Transverse colon (tissue), 4 donors: Measurements from ENCODE around the gene MSI2.

ENCODE experiments used
- POLR2A ChIP-seq: fragments of 450-650 bp; IDR thresholded peaks from one replicate; pipeline ENCODE4 v1.6.1; 2016; ENCODE audit warnings: antibody characterized with exemption, mild to moderate bottlenecking, moderate library complexity
- POLR2AphosphoS5 ChIP-seq, 3 donors: sonication (generic); formaldehyde crosslinking; IDR thresholded peaks; one replicate each; pipeline ENCODE4 v1.6.1; 2016; ENCODE audit warnings: antibody characterized with exemption in 3 of 3
- TF ChIP-seq, protein P1 (sequence below), 5 experiments: fragments of 200-600 bp in 3 of 5; fragments of 450-650 bp in 2 of 5; sonication (generic) in 3 of 5; IDR thresholded peaks; 1 replicate in 2 of 5; 2 replicates in 3 of 5; pipeline ENCODE4 v1.5.1; 2016 to 2017; ENCODE audit warnings: antibody characterized with exemption in 5 of 5, inconsistent platforms in 3 of 5, mild to moderate bottlenecking in 2 of 5, moderate library complexity in 1 of 5

DNA sequence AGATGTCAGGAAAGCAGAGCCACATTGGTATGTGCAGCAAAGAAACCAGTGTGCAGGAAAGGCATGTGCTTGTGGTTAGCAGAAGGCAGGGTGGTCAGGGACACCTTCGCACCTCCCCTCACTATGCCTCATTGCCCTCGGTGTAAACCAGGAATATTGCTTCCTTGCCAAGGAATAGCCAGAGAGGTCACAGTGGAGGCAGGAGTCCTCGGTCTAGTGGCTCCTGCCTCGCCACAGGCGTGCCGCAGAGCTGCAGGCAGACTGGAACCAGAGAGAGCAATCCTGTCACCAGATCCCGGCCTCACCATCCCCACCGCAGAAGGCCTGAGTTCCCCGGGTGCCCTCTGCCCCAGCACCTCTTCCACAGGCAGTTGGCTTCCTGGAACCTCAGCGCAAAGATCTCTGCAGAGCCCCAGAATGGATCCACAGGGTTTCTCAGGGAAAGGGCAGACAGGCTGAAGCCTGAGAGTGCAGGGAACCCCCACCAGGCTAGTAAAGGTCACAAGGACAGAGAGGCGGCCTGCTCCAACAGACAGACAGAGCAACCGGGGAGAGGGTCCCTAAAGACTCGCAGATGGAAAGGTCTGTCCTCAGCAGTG is 467.2 kb downstream of the MSI2 start:
- TF ChIP-seq, protein P1, sequence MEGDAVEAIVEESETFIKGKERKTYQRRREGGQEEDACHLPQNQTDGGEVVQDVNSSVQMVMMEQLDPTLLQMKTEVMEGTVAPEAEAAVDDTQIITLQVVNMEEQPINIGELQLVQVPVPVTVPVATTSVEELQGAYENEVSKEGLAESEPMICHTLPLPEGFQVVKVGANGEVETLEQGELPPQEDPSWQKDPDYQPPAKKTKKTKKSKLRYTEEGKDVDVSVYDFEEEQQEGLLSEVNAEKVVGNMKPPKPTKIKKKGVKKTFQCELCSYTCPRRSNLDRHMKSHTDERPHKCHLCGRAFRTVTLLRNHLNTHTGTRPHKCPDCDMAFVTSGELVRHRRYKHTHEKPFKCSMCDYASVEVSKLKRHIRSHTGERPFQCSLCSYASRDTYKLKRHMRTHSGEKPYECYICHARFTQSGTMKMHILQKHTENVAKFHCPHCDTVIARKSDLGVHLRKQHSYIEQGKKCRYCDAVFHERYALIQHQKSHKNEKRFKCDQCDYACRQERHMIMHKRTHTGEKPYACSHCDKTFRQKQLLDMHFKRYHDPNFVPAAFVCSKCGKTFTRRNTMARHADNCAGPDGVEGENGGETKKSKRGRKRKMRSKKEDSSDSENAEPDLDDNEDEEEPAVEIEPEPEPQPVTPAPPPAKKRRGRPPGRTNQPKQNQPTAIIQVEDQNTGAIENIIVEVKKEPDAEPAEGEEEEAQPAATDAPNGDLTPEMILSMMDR (IDR thresholded peaks at IDR 0.05): no peak
- TF ChIP-seq POLR2A (no peak), POLR2AphosphoS5 (IDR thresholded peaks at IDR 0.05) (no peak)
